ENCODE results near the gene CFAP410. TPM values are rescaled to one million over a fixed set of nuclear protein-coding genes. Genes with fewer than 3 reads are reported as not detected.

Gene CFAP410
- total and polyA plus RNA-seq, 7 donors, result 8.3 to 13.7 (median 10.1) TPM

DNA sequence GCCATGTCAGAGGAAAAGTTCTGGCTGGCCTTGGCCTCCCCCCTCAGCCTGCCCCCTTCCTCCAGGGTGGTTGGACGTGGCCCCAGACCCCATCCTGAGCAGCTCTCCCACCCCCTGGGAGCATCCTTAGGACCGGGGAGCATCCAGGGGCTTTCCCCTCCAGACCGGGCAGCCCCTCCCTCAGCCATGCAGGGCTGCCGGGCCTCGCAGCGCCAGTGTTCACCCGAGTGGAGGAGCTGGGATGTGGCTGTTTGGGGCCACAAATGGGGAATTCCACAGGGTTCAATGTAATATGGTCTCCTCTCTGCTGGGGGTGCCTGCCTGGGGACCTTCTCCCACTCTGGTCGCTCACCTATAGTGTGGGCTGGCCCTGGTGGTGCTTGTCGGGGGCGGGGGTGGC, 43.5 kb downstream of the CFAP410 start:
- Histone ChIP-seq H3K9me3 (no peaks in the 10 kb centered on the region), H3K27ac (no peak overlapping the region), H3K27me3 (ENCODE audit: insufficient read depth in 3 of 3, low read length in 2 of 3) (peaks cover 0 to 17% (median 7%) of the 10 kb centered on the region in 3 donors), H3K4me1 (peaks cover 13% of the 10 kb centered on the region), H3K36me3 (ENCODE audit: insufficient read depth in 1 of 2, low read depth in 1 of 2) (no peaks in the 10 kb centered on the region), H3K4me3 (no peak overlapping the region)
- 74 to 83% (median 82%) methylated on average over 10 of the region's 10 CpGs for WGBS, 3 donors
- ATAC-seq (no peak), DNase-seq (no peak)
- TF ChIP-seq CTCF (IDR thresholded peaks at IDR 0.05), result no peak
- intact Hi-C loops (cut with DNase I), result no loop called here

- Histone ChIP-seq H3K4me1 (peaks cover 12% of the 10 kb centered on the region), H3K36me3 (ENCODE audit: insufficient read depth in 1 of 2, low read depth in 1 of 2) (no peaks in the 10 kb centered on the region), H3K9me3 (no peaks in the 10 kb centered on the region), H3K27ac (no peak overlapping the region), H3K27me3 (ENCODE audit: insufficient read depth in 3 of 3, low read length in 2 of 3) (peaks cover 0 to 17% (median 7%) of the 10 kb centered on the region in 3 donors), H3K4me3 (no peak overlapping the region)
- intact Hi-C loops (cut with DNase I), result no loop called here
- 31 to 62% (median 42%) methylated on average over 8 to 14 of the region's 14 CpGs for WGBS, 3 donors
- DNase-seq, result no peak
- ATAC-seq, result no peak
- TF ChIP-seq CTCF (IDR thresholded peaks at IDR 0.05), result no peak
Observed at GRCh38 chr21:44295163-44295573, 44.0 kb downstream of the CFAP410 start.

- Histone ChIP-seq H3K9me3 (no peaks in the 10 kb centered on the region), H3K27ac (no peak overlapping the region), H3K27me3 (ENCODE audit: insufficient read depth in 3 of 3, low read length in 2 of 3) (peaks cover 0 to 17% (median 7%) of the 10 kb centered on the region in 3 donors), H3K36me3 (ENCODE audit: insufficient read depth in 1 of 2, low read depth in 1 of 2) (no peaks in the 10 kb centered on the region), H3K4me1 (peaks cover 12% of the 10 kb centered on the region), H3K4me3 (no peak overlapping the region)
- intact Hi-C loops (cut with DNase I), result no loop called here
- ATAC-seq (no peak), DNase-seq (peak; percentile 79 to 92)
- no peak for TF ChIP-seq CTCF (IDR thresholded peaks at IDR 0.05)
- 29 to 47% (median 36%) methylated on average over 25 to 26 of the region's 26 CpGs for WGBS, 3 donors
Observed at GRCh38 chr21:44294391-44295162, 44.6 kb downstream of the CFAP410 start.

DNA sequence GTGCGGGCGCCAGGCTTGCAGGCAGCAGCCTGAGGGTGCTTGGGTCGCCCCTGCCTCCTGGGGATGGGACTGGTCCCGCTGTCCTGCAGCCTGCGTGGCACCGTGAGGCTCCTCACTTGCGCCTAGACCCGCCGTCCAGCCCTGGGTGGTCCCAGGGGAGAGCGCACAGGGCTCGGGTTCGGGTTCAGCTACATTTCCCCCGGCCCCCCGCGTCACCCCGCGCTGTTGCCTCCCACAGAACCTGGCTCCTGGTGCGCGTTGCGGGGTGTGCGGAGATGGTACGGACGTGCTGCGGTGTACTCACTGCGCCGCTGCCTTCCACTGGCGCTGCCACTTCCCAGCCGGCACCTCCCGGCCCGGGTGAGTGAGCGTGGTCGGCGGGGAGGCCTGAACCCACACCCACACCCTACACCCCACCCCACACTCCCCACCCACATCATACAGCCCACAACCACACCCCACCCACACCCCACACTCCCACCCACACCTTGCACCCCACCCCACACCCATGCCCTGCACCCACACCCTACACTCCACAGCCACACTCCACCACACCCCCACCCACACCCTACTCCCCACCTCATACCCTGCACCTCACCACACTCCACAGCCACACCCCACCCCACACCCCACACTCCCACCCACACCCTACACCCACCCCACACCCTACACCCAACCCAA, 45.5 kb downstream of the CFAP410 start:
- ATAC-seq (no peak), DNase-seq (peak; percentile 11 to 43)
- H3K27me3 ChIP-seq (ENCODE audit: insufficient read depth in 3 of 3, low read length in 2 of 3), result peaks cover 0 to 17% (median 3%) of the 10 kb centered on the region in 3 donors
- peaks cover 7% of the 10 kb centered on the region for H3K4me1 ChIP-seq
- TF ChIP-seq CTCF (IDR thresholded peaks at IDR 0.05), result no peak
- H3K9me3 ChIP-seq, result no peaks in the 10 kb centered on the region
- no peak overlapping the region for H3K4me3 ChIP-seq
- no peaks in the 10 kb centered on the region for H3K36me3 ChIP-seq (ENCODE audit: insufficient read depth in 1 of 2, low read depth in 1 of 2)
- H3K27ac ChIP-seq, result no peak overlapping the region
- intact Hi-C loops (cut with DNase I), result no loop called here
- WGBS, 3 donors, result 87 to 91% (median 90%) methylated on average over 32 to 33 of the region's 33 CpGs

Data from psoas muscle (tissue), 8 donors.